22Rv1 (cell line): ENCODE data around the gene ITPKC.

ENCODE experiments used
- H3K27ac ChIP-seq: fragments of 450-650 bp; 2 replicates; pipeline ENCODE4 v1.5.1; 2017
- CTCF ChIP-seq: fragments of 450-650 bp; IDR thresholded peaks from 2 replicates; pipeline ENCODE4 v1.5.1; 2017; ENCODE audit warnings: mild to moderate bottlenecking
- ZFX ChIP-seq: fragments of 450-650 bp; IDR thresholded peaks from 2 replicates; pipeline ENCODE4 v1.6.1; 2017; ENCODE audit warnings: antibody characterized with exemption, borderline replicate concordance

The ITPKC gene

GRCh38 chr19:40750058-40750873 lies 33.4 kb downstream of the ITPKC start, which contains the start of gene ACTMAP:
Gene ACTMAP, minus strand, starts transcription at chr19:40750477. Its CDS starts 674 bp downstream, at chr19:40749803.
- H3K27ac ChIP-seq, result peak within 1 kb of the TSS; percentile 97
- TF ChIP-seq ZFX, result no peak
- TF ChIP-seq CTCF, result no peak

GRCh38 chr19:40750874-40751537 lies 34.1 kb downstream of the ITPKC start, which contains the start of gene SNRPA:
Gene SNRPA, plus strand, starts transcription at chr19:40751203. Its CDS starts 206 bp downstream, at chr19:40751409.
- peak within 1 kb of the TSS; percentile 97 for H3K27ac ChIP-seq
- TF ChIP-seq ZFX (no peak), CTCF (no peak)

GRCh38 chr19:40752257-40752781 lies 35.4 kb downstream of the ITPKC start:
- peak overlapping the region; percentile 97 for H3K27ac ChIP-seq
- TF ChIP-seq CTCF, result no peak
- TF ChIP-seq ZFX, result no peak

- TF ChIP-seq ZFX (no peak), CTCF (no peak)
- no peak overlapping the region for H3K27ac ChIP-seq
Measured at GRCh38 chr19:40754611-40755247, 37.8 kb downstream of the ITPKC start.

GRCh38 chr19:40755248-40755624 lies 38.3 kb downstream of the ITPKC start:
- H3K27ac ChIP-seq, result no peak overlapping the region
- no peak for TF ChIP-seq ZFX
- TF ChIP-seq CTCF, result no peak

GRCh38 chr19:40755791-40756190 lies 38.9 kb downstream of the ITPKC start:
- H3K27ac ChIP-seq, result no peak overlapping the region
- TF ChIP-seq CTCF (no peak), ZFX (no peak)
